H1 (cell line): ENCODE measurements around the gene VPS18. TPM values are rescaled to one million over a fixed set of nuclear protein-coding genes. Genes with fewer than 3 reads are reported as not detected.

Source experiments
- JUN ChIP-seq: IDR thresholded peaks from 2 replicates; pipeline ENCODE4 v1.6.1; 2011; ENCODE audit warnings: low read depth, mild to moderate bottlenecking, improper control_type of control experiment, low read length
- polyA plus RNA-seq, 7 experiments: library from polyadenylated mRNA; depleted of rRNA in 3 of 7; stranded (reverse) in 5 of 7; unstranded in 2 of 7; fragments of >200 nt in 5 of 7; fragments of 200-250 nt in 2 of 7; gene quantifications; 1 replicate in 5 of 7; 2 replicates in 1 of 7; 4 replicates in 1 of 7; pipeline versions ENCODE4 v1.2.1 to v1.2.3, GENCODE V29; 2011 to 2013; ENCODE audit warnings: missing spikeins in 2 of 7, mixed read lengths in 2 of 7
- total RNA-seq: library from RNA; stranded (reverse); fragmentation: NEBNext Ultra II Directional; extraction: Animal tissue kit (Norgen Biotek cat#: 25700); gene quantifications from 2 replicates; pipeline ENCODE4 v1.2.1, GENCODE V29; 2021

The VPS18 gene
- total and polyA plus RNA-seq, 2 of the 8 experiments (the other 6 are each of a cell fraction or from before 2014, with no cell fraction given): 28.9 to 32.7 TPM

GRCh38 chr15:40856746-40857145, 37.5 kb upstream of the VPS18 start (continued):
- TF ChIP-seq JUN: no peak
